NOMO-1 treated with dmso at 0.1 percent for 144 hours (cell line): ENCODE results near the gene MST1R.
A peak's percentile ranks its signal among the peaks of the same experiment; 100 is the strongest.

Source experiments
- DNase-seq: peaks from one replicate; lab custom pipeline; 2025; ENCODE audit not compliant: unreplicated experiment; lab: John Stamatoyannopoulos, UW

MST1R gene

DNA sequence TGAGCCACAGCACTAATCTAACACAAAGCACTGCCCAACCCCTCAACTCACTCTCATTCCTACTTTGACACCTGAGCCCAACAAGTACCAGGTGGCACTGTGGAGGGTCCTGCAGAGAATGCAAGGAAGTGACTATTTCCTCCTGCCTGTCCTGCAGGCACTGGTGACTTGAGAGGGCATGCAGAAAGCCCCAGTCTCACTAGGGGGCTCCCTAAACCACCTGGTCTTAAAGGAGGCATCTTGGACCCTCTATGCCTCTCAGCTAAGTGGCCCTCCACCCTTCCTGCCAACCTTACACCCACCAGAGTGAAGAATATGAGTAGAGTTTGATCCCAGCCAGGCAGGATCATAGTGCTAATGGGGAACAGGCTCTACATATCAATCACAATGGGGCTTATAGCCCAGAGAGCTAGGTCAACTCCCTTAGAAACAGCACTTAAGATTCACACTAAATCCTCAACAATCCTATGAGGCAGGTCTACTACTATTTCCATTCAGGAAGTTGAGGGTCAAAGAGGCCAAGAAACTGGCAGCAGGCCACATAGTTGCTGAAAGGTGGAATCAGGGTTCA is 62.5 kb downstream of the MST1R start:
- DNase-seq: no peak

DNA sequence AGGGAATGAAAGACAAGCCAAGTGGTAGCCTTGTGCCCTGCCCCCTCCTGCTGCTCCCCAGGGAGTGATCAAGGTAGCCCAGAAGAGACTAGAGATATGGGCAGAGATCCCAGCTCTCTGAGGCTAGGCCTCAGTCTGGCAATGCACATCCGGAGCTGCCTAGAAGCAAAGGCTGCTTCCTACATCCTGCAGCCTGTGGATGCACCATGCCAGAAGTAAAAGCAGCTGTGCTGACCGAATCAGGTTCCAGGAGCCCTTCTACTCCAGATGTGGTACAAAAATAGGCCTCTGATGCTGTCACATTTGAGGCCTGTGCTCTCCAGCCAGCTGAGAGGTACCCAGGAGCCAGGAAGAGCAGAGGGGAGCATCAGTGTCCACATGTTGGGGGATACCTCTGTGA is 63.3 kb downstream of the MST1R start:
- no peak for DNase-seq

DNA sequence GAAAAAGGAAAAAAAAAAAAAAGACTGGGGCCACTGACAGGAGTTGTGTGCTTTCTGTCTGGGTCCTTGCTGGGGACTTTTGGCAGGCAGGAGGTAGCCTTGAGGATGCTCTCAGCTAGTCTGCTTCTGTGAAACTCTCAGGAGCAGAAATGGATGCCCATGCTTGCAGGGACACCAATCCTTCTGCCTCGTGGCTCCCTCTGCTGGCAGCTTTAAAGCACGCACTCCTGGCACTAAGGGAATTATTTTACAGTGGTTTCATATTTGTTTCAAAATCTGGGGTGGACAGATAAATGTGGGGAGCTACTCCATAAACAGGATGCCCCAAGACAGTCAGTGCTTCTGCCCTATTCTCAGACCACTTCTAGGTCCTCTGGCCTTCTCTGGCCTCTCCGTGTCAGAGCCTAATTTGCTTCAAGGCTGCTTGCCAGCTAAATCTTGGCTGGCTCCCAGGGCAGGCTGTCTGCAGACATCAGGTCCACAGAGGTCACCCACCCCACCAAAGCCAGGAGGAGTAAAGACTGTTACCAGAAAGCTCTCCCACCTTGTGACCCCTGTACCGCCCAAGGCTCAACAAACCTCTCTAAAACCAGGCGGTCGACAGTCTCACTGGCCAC is 64.4 kb downstream of the MST1R start:
- peak; percentile 61 for DNase-seq
